H1 (cell line): ENCODE measurements around the gene GCSAM. TPM values are rescaled to one million over a fixed set of nuclear protein-coding genes. Genes with fewer than 3 reads are reported as not detected.

Source experiments
- CTCF ChIA-PET: fragments of 300-600 bp; sonication (Branson Sonifier 250); formaldehyde crosslinking; loops from one replicate; lab custom pipeline; 2021; ENCODE audit not compliant: partially characterized antibody; lab: Charles Lee
- POLR2A ChIA-PET: fragments of 300-600 bp; sonication (Branson Sonifier 250); formaldehyde crosslinking; loops from one replicate; lab custom pipeline; 2021; ENCODE audit warnings: inconsistent platforms; ENCODE audit not compliant: partially characterized antibody; lab: Charles Lee
- DNase-seq, 2 experiments: peaks; one replicate each; pipeline versions ENCODE4 v3.0.0 to v3.0.0-alpha.2; 2010 to 2022; ENCODE audit warnings: low spot score in 2 of 2, low read depth in 1 of 2, mixed read lengths in 1 of 2
- FAIRE-seq: peaks from 2 replicates; lab custom pipeline; 2011; peaks lifted over from hg19 to GRCh38; lab: Jason Lieb, UNC
- H2AFZ ChIP-seq: 2 replicates; pipeline ENCODE4 v1.8.1; 2012; ENCODE audit warnings: low read length, inconsistent platforms
- H2AK5ac ChIP-seq: 2 replicates; pipeline ENCODE4 v1.6.1; 2013; ENCODE audit warnings: low read depth, low read length
- H2BK120ac ChIP-seq: replicated peaks from 2 replicates; pipeline ENCODE3; 2013; ENCODE audit warnings: low read depth, low read length, inconsistent platforms
- H2BK12ac ChIP-seq: 2 replicates; pipeline ENCODE4 v1.6.1; 2013; ENCODE audit warnings: low read depth, low read length
- H2BK15ac ChIP-seq: 2 replicates; pipeline ENCODE4 v1.6.1; 2013; ENCODE audit warnings: low read length
- H2BK20ac ChIP-seq: 2 replicates; pipeline ENCODE4 v1.6.1; 2013; ENCODE audit warnings: low read length
- H2BK5ac ChIP-seq: 2 replicates; pipeline ENCODE4 v1.6.1; 2013; ENCODE audit warnings: low read depth, low read length
- H3K14ac ChIP-seq: 2 replicates; pipeline ENCODE4 v1.6.1; 2013; ENCODE audit warnings: inconsistent platforms; ENCODE audit not compliant: insufficient read length
- H3K18ac ChIP-seq: 2 replicates; pipeline ENCODE4 v1.6.1; 2013; ENCODE audit warnings: low read length; ENCODE audit errors: extremely low read depth
- H3K23ac ChIP-seq: 2 replicates; pipeline ENCODE4 v1.6.1; 2013; ENCODE audit warnings: inconsistent platforms; ENCODE audit not compliant: insufficient read length
- H3K23me2 ChIP-seq: 2 replicates; pipeline ENCODE4 v1.6.1; 2013; ENCODE audit warnings: low read depth, low read length
- H3K27ac ChIP-seq: 2 replicates; pipeline ENCODE4 v1.6.1; 2011; ENCODE audit warnings: low read depth, low read length, inconsistent platforms
- H3K27me3 ChIP-seq, 4 experiments: replicated peaks in 1 of 4; 1 replicate in 1 of 4; 2 replicates in 3 of 4; pipeline versions ENCODE4 v1.6.1 to v1.8.1; 2011 to 2013; ENCODE audit warnings: low read length in 3 of 4, mild to moderate bottlenecking in 3 of 4, inconsistent platforms in 2 of 4, mixed read lengths in 2 of 4, moderate library complexity in 1 of 4; ENCODE audit not compliant: control insufficient read depth in 3 of 4, insufficient read depth in 3 of 4; ENCODE audit errors: extremely low read depth in 1 of 4
- H3K36me3 ChIP-seq, 4 experiments: 2 replicates each; pipeline versions ENCODE4 v1.6.1 to v1.8.1; 2011 to 2013; ENCODE audit warnings: mild to moderate bottlenecking in 4 of 4, low read length in 3 of 4, moderate library complexity in 2 of 4, control low read depth in 1 of 4, inconsistent platforms in 1 of 4; ENCODE audit not compliant: insufficient read depth in 4 of 4, control insufficient read depth in 2 of 4
- H3K4ac ChIP-seq: replicated peaks from 2 replicates; pipeline ENCODE3; 2013; ENCODE audit warnings: low read length, low read depth, mixed read lengths, inconsistent platforms; ENCODE audit not compliant: insufficient read length
- H3K4me1 ChIP-seq, 4 experiments: replicated peaks in 1 of 4; 1 replicate in 1 of 4; 2 replicates in 3 of 4; pipeline versions ENCODE4 v1.6.1 to v1.8.1; 2011 to 2013; ENCODE audit warnings: low read length in 3 of 4, inconsistent platforms in 2 of 4, mixed read lengths in 1 of 4; ENCODE audit not compliant: insufficient read depth in 4 of 4, control insufficient read depth in 3 of 4
- H3K4me2 ChIP-seq, 2 experiments: 2 replicates each; pipeline versions ENCODE4 v1.6.1 to v1.8.1; 2011 to 2013; ENCODE audit warnings: low read depth in 2 of 2, low read length in 2 of 2, control low read depth in 1 of 2, inconsistent platforms in 1 of 2, mild to moderate bottlenecking in 1 of 2; ENCODE audit not compliant: insufficient read depth in 1 of 2
- H3K4me3 ChIP-seq, 4 experiments: fragments of 200-600, 300-600 bp in 1 of 4; sonication (generic), shearing (Covaris generic), sonication (Bioruptor Twin) in 1 of 4; 2 replicates each; pipeline versions ENCODE4 v1.5.1 to v1.8.1; 2011 to 2016; ENCODE audit warnings: low read length in 4 of 4, low read depth in 3 of 4, control low read depth in 2 of 4, inconsistent platforms in 2 of 4, mild to moderate bottlenecking in 2 of 4, mixed read lengths in 1 of 4, moderate library complexity in 1 of 4; ENCODE audit not compliant: insufficient read depth in 2 of 4; ENCODE audit errors: extremely low read depth in 1 of 4
- H3K56ac ChIP-seq: replicated peaks from 2 replicates; pipeline ENCODE3; 2013; ENCODE audit warnings: low read depth, mild to moderate bottlenecking, mixed read lengths, low read length, inconsistent platforms; ENCODE audit not compliant: insufficient read length
- H3K79me1 ChIP-seq: 2 replicates; pipeline ENCODE4 v1.6.1; 2013; ENCODE audit warnings: low read depth, low read length, control low read depth
- H3K79me2 ChIP-seq, 2 experiments: 2 replicates each; pipeline versions ENCODE4 v1.6.1 to v1.8.1; 2012 to 2013; ENCODE audit warnings: low read length in 2 of 2, mild to moderate bottlenecking in 2 of 2, inconsistent platforms in 1 of 2; ENCODE audit not compliant: insufficient read depth in 2 of 2, control insufficient read depth in 1 of 2
- H3K9ac ChIP-seq, 4 experiments: replicated peaks in 1 of 4; 1 replicate in 1 of 4; 2 replicates in 3 of 4; pipeline versions ENCODE4 v1.6.1 to v1.8.1; 2011 to 2013; ENCODE audit warnings: low read depth in 3 of 4, low read length in 3 of 4, control low read depth in 2 of 4, mild to moderate bottlenecking in 2 of 4, moderate library complexity in 2 of 4, inconsistent platforms in 1 of 4; ENCODE audit errors: extremely low read depth in 1 of 4
- H3K9me3 ChIP-seq, 2 experiments: 2 replicates each; pipeline versions ENCODE4 v1.6.1 to v1.8.1; 2012 to 2013; ENCODE audit warnings: mild to moderate bottlenecking in 2 of 2, moderate library complexity in 2 of 2, control low read depth in 1 of 2, inconsistent platforms in 1 of 2, low read depth in 1 of 2, low read length in 1 of 2, mixed read lengths in 1 of 2; ENCODE audit not compliant: insufficient read depth in 2 of 2
- H4K20me1 ChIP-seq, 2 experiments: replicated peaks in 1 of 2; 2 replicates each; pipeline versions ENCODE3 to v1.8.1; 2011 to 2013; ENCODE audit warnings: inconsistent platforms in 2 of 2, low read length in 2 of 2, mild to moderate bottlenecking in 1 of 2; ENCODE audit not compliant: insufficient read depth in 2 of 2, control insufficient read depth in 1 of 2
- H4K5ac ChIP-seq: 2 replicates; pipeline ENCODE4 v1.6.1; 2013; ENCODE audit warnings: low read length, low read depth, mixed read lengths, inconsistent platforms; ENCODE audit not compliant: insufficient read length
- H4K8ac ChIP-seq: 2 replicates; pipeline ENCODE4 v1.8.0; 2013; ENCODE audit warnings: mild to moderate bottlenecking, moderate library complexity, low read length, inconsistent platforms; ENCODE audit not compliant: insufficient read depth; ENCODE audit errors: extremely low read depth
- H4K91ac ChIP-seq: replicated peaks from 2 replicates; pipeline ENCODE3; 2013; ENCODE audit warnings: low read length, mixed read lengths, inconsistent platforms; ENCODE audit not compliant: insufficient read length
- BACH1 ChIP-seq: IDR thresholded peaks from 2 replicates; pipeline ENCODE4 v1.6.1; 2012; ENCODE audit warnings: low read length, improper control_type of control experiment
- CBX5 ChIP-seq: fragments of 300-800, 300-1000 bp; sonication (generic); IDR thresholded peaks from 2 replicates; pipeline ENCODE4 v1.7.1; 2016; ENCODE audit warnings: antibody characterized with exemption, low read length, low read depth
- JUND ChIP-seq: IDR thresholded peaks from 2 replicates; pipeline ENCODE4 v1.6.1; 2011; ENCODE audit warnings: mild to moderate bottlenecking, improper control_type of control experiment, low read length
- KDM4A ChIP-seq: IDR thresholded peaks from one replicate; pipeline ENCODE4 v1.7.1; 2012; ENCODE audit warnings: low read depth, mild to moderate bottlenecking, moderate library complexity, low read length, inconsistent platforms; ENCODE audit not compliant: severe bottlenecking
- SP1 ChIP-seq: IDR thresholded peaks from 2 replicates; pipeline ENCODE4 v1.6.1; 2011; ENCODE audit warnings: low read depth, low read length
- SP4 ChIP-seq: IDR thresholded peaks from 2 replicates; pipeline ENCODE4 v1.6.1; 2012; ENCODE audit warnings: low read length, inconsistent platforms
- SRF ChIP-seq: IDR thresholded peaks from 2 replicates; pipeline ENCODE4 v1.6.1; 2011; ENCODE audit warnings: mild to moderate bottlenecking, low read depth, low read length, moderate library complexity
- SUZ12 ChIP-seq: fragments of 200-600 bp; sonication (generic); IDR thresholded peaks from 2 replicates; pipeline ENCODE4 v1.6.1; 2012; ENCODE audit warnings: mild to moderate bottlenecking, inconsistent platforms, low read length, moderate library complexity, mixed read lengths
- TBP ChIP-seq: IDR thresholded peaks from 2 replicates; pipeline ENCODE4 v1.6.1; 2011; ENCODE audit warnings: low read depth, low read length, improper control_type of control experiment
- WGBS, 2 experiments: shearing (Covaris generic) in 1 of 2; methylation state at CpG; one replicate each; pipeline versions ENCODE4 v1.1.6 to v1.1.7; 2013 to 2015; ENCODE audit warnings: low lambda C conversion rate in 2 of 2, mixed read lengths in 2 of 2, inconsistent platforms in 1 of 2, low coverage in 1 of 2, missing lambda C conversion rate in 1 of 2; ENCODE audit not compliant: insufficient replicate concordance in 2 of 2, insufficient coverage in 1 of 2, insufficient read length in 1 of 2; ENCODE audit errors: extremely low coverage in 1 of 2, missing lambda C conversion rate in 1 of 2; 5-methylcytosine and 5-hydroxymethylcytosine counted together
- polyA plus RNA-seq, 7 experiments: library from polyadenylated mRNA; depleted of rRNA in 3 of 7; stranded (reverse) in 5 of 7; unstranded in 2 of 7; fragments of >200 nt in 5 of 7; fragments of 200-250 nt in 2 of 7; gene quantifications; 1 replicate in 5 of 7; 2 replicates in 1 of 7; 4 replicates in 1 of 7; pipeline versions ENCODE4 v1.2.1 to v1.2.3, GENCODE V29; 2011 to 2013; ENCODE audit warnings: missing spikeins in 2 of 7, mixed read lengths in 2 of 7
- total RNA-seq: library from RNA; stranded (reverse); fragmentation: NEBNext Ultra II Directional; extraction: Animal tissue kit (Norgen Biotek cat#: 25700); gene quantifications from 2 replicates; pipeline ENCODE4 v1.2.1, GENCODE V29; 2021

GCSAM gene
- total and polyA plus RNA-seq, 2 of the 8 experiments (the other 6 are each of a cell fraction or from before 2014, with no cell fraction given) = not detected

DNA sequence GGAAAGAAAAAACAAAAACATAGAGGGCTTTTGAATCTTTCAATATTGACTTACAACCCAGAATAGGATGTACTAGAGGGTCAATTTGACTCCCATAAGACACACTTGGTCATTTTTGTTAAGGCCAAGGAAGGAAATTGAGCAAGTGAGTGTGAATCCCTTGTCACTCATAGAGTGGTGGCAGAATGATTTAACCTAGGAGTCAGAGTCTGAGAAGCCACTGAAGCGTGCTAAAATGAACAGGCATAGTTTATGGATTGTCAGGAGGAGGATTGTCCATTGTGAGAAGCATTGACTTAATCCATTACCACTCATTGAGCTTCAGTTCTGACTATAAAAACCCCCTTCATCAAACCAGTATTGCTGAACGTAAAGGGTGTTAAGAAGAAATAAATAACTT is 8.2 kb upstream of the GCSAM start:
- no peak overlapping the region for H3K4me2 ChIP-seq
- H3K79me2 ChIP-seq = no peaks in the 10 kb centered on the region
- peaks cover 1 to 8% (median 3%) of the 10 kb centered on the region in 4 experiments; a peak in 4 of 7 replicates for H3K4me1 ChIP-seq
- no peak overlapping the region for H3K4me3 ChIP-seq
- H2AFZ ChIP-seq = no peak overlapping the region
- no peak overlapping the region for H2BK20ac ChIP-seq
- FAIRE-seq (no peak), DNase-seq (no peak)
- CTCF ChIA-PET = no interaction called here
- H3K27me3 ChIP-seq = no peaks in the 10 kb centered on the region
- no peaks in the 10 kb centered on the region for H3K79me1 ChIP-seq
- H4K91ac ChIP-seq = no peak overlapping the region
- H2AK5ac ChIP-seq = no peak overlapping the region
- H2BK15ac ChIP-seq = no peak overlapping the region
- TF ChIP-seq SP4 (no peak), TBP (no peak), KDM4A (no peak), SRF (no peak), SUZ12 (no peak), JUND (no peak), SP1 (no peak), BACH1 (no peak), CBX5 (no peak)
- H3K9me3 ChIP-seq = peaks cover 0 to 6% of the 10 kb centered on the region in 2 experiments; a peak in 2 of 4 replicates
- no peak overlapping the region for H3K56ac ChIP-seq
- H4K5ac ChIP-seq = no peak overlapping the region
- no peak overlapping the region for H3K14ac ChIP-seq
- POLR2A ChIA-PET = no interaction called here
- H2BK120ac ChIP-seq = no peak overlapping the region
- no peaks in the 10 kb centered on the region for H3K23me2 ChIP-seq
- no peaks in the 10 kb centered on the region for H4K20me1 ChIP-seq
- H2BK12ac ChIP-seq = no peak overlapping the region
- H2BK5ac ChIP-seq = no peak overlapping the region
- no peak overlapping the region for H3K27ac ChIP-seq
- no peak overlapping the region for H4K8ac ChIP-seq
- WGBS, 2 experiments = 92% methylated on average over 2 of the region's 2 CpGs; no CpG with 5 or more reads in 1 of the 2 experiments
- no peak overlapping the region for H3K9ac ChIP-seq
- no peak overlapping the region for H3K18ac ChIP-seq
- H3K4ac ChIP-seq = no peak overlapping the region
- H3K23ac ChIP-seq = no peak overlapping the region
- H3K36me3 ChIP-seq = no peaks in the 10 kb centered on the region
